Upper lobe of right lung (tissue), 1 donor: Measurements from ENCODE around the gene FAM83G. TPM values are rescaled to one million over a fixed set of nuclear protein-coding genes. Genes with fewer than 3 reads are reported as not detected.

Experiments used
- ATAC-seq: fragments of 200-7000 bp; cut with Tn5 transposase; one replicate; pipeline ENCODE4 v1.9.1; 2020; ENCODE audit warnings: mild to moderate bottlenecking, moderate library complexity
- DNase-seq: peaks from one replicate; pipeline ENCODE4 v3.0.0-alpha.2; 2020
- H3K27ac ChIP-seq: fragments of 200-600 bp; one replicate; pipeline ENCODE4 v1.8.0; 2022
- H3K27me3 ChIP-seq: fragments of 200-600 bp; one replicate; pipeline ENCODE4 v1.8.0; 2022; ENCODE audit warnings: mild to moderate bottlenecking
- H3K36me3 ChIP-seq: fragments of 200-600 bp; one replicate; pipeline ENCODE4 v1.8.0; 2022
- H3K4me1 ChIP-seq: fragments of 200-600 bp; one replicate; pipeline ENCODE4 v1.8.0; 2022
- H3K4me3 ChIP-seq: fragments of 200-600 bp; one replicate; pipeline ENCODE4 v1.8.0; 2022; ENCODE audit warnings: mild to moderate bottlenecking
- H3K9me3 ChIP-seq: fragments of 200-600 bp; one replicate; pipeline ENCODE4 v1.8.0; 2022
- CTCF ChIP-seq: fragments of 200-600 bp; IDR thresholded peaks from one replicate; pipeline ENCODE4 v1.8.0; 2022; ENCODE audit warnings: antibody characterized with exemption
- intact Hi-C: fragments of 100-400 bp; cut with DNase I; formaldehyde crosslinking; loops from one replicate; pipeline ENCODE4 v1.11.0; 2022
- total RNA-seq: library from RNA; stranded (reverse); fragmentation: NEBNext Ultra II Directional; extraction: Animal tissue kit (Norgen Biotek cat#: 25700); gene quantifications from one replicate; pipeline ENCODE4 v1.2.1, GENCODE V29; 2021
- donor health status: DM: no; HTN: yes; CAD: no; lungs with severe emphysema.

The FAM83G gene
- total RNA-seq, 1 donor from 2014 or later: 8.3 TPM

- intact Hi-C loops: loop anchor here (10.0 kb wide), 1 partner anchor 50 kb away; no protein-coding TSS in a partner anchor
- H3K4me3 ChIP-seq: no peak overlapping the region
- H3K9me3 ChIP-seq: no peaks in the 10 kb centered on the region
- H3K4me1 ChIP-seq: no peaks in the 10 kb centered on the region
- H3K36me3 ChIP-seq: peaks cover 5% of the 10 kb centered on the region
- ATAC-seq: no peak
- H3K27ac ChIP-seq: no peak overlapping the region
- no peak for TF ChIP-seq CTCF
- H3K27me3 ChIP-seq: no peaks in the 10 kb centered on the region
- no peak for DNase-seq
Measured at GRCh38 chr17:18974407-18975149, 30.0 kb downstream of the FAM83G start.

DNA sequence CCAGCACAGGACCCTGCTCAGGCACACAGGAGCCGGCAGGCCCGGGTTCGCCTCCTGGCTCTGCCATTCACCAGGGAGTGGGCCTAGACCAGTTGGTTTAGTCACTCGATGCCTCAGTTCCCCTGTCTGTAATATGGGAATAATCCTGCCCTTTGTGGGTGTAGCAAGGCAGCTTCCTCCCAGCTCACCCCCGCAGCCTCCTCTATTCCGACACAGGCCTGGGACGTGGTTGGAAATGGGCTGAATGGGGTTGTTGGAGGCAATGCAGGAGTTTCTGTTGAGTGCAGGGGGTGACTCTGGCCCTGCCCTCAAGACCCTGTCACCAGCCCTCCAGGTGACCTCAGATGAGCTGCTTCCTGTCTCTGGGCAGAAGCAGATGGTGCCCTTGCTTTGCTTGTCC, 32.8 kb downstream of the FAM83G start:
- no peaks in the 10 kb centered on the region for H3K27me3 ChIP-seq
- DNase-seq (no peak), ATAC-seq (no peak)
- no peak overlapping the region for H3K27ac ChIP-seq
- no peak overlapping the region for H3K4me3 ChIP-seq
- intact Hi-C loops: loop anchor here (10.0 kb wide), 1 partner anchor 53 kb away; no protein-coding TSS in a partner anchor
- no peak for TF ChIP-seq CTCF
- H3K36me3 ChIP-seq: no peaks in the 10 kb centered on the region
- no peaks in the 10 kb centered on the region for H3K9me3 ChIP-seq
- peaks cover 14% of the 10 kb centered on the region for H3K4me1 ChIP-seq

GRCh38 chr17:18970582-18971480, 33.7 kb downstream of the FAM83G start:
- H3K4me1 ChIP-seq: peaks cover 14% of the 10 kb centered on the region
- no peak for DNase-seq
- no peak overlapping the region for H3K27ac ChIP-seq
- H3K4me3 ChIP-seq: no peak overlapping the region
- intact Hi-C loops: loop anchor here (10.0 kb wide), 1 partner anchor 54 kb away; no protein-coding TSS in a partner anchor
- H3K27me3 ChIP-seq: no peaks in the 10 kb centered on the region
- no peak for ATAC-seq
- no peaks in the 10 kb centered on the region for H3K9me3 ChIP-seq
- no peak for TF ChIP-seq CTCF
- H3K36me3 ChIP-seq: no peaks in the 10 kb centered on the region

GRCh38 chr17:18968945-18969887, 35.3 kb downstream of the FAM83G start:
- TF ChIP-seq CTCF: no peak
- DNase-seq: no peak
- ATAC-seq: peak; percentile 32
- no peaks in the 10 kb centered on the region for H3K27me3 ChIP-seq
- intact Hi-C loops: no loop called here
- no peaks in the 10 kb centered on the region for H3K9me3 ChIP-seq
- no peaks in the 10 kb centered on the region for H3K36me3 ChIP-seq
- H3K4me3 ChIP-seq: no peak overlapping the region
- peak overlapping the region; percentile 42 for H3K27ac ChIP-seq
- H3K4me1 ChIP-seq: peaks cover 14% of the 10 kb centered on the region

- intact Hi-C loops: no loop called here
- TF ChIP-seq CTCF: no peak
- Histone ChIP-seq H3K36me3 (no peaks in the 10 kb centered on the region), H3K9me3 (no peaks in the 10 kb centered on the region), H3K4me1 (peaks cover 14% of the 10 kb centered on the region), H3K27ac (peak overlapping the region; percentile 42), H3K27me3 (no peaks in the 10 kb centered on the region), H3K4me3 (no peak overlapping the region)
- no peak for DNase-seq
- no peak for ATAC-seq
Measured at GRCh38 chr17:18968345-18968744, 36.2 kb downstream of the FAM83G start.
